Measurements from ENCODE around the gene PRR12.
A peak's percentile ranks its signal among the peaks of the same experiment; 100 is the strongest.

The PRR12 gene, protein sequence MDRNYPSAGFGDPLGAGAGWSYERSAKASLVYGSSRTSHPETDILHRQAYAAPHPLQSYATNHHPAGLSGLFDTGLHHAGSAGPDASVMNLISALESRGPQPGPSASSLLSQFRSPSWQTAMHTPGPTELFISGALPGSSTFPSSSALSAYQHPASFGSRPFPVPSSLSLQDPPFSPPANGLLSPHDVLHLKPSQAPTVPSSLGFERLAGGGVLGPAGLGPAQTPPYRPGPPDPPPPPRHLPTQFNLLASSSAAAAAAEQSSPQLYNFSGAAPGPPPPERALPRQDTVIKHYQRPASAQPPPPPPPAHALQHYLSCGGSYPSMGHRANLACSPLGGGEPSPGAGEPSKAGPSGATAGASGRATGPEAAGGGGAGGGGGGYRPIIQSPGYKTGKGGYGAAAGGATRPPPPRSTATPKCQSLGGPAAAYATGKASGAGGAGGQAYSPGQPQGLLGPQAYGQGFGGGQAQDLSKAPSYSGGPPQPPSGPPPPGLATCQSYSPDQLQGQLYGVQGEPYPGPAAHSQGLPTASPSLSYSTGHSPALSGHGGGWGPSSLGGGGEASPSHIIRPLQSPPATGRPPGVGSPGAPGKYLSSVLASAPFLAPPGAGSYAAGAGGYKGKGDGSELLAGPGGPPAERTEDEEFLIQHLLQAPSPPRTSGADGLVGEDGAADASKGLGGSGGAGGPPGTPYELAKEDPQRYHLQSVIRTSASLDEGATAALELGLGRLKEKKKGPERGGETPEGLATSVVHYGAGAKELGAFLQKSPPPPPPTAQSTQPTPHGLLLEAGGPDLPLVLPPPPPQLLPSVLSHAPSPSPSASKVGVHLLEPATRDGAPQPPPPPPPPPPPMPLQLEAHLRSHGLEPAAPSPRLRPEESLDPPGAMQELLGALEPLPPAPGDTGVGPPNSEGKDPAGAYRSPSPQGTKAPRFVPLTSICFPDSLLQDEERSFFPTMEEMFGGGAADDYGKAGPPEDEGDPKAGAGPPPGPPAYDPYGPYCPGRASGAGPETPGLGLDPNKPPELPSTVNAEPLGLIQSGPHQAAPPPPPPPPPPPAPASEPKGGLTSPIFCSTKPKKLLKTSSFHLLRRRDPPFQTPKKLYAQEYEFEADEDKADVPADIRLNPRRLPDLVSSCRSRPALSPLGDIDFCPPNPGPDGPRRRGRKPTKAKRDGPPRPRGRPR (N-terminal part only)

DNA sequence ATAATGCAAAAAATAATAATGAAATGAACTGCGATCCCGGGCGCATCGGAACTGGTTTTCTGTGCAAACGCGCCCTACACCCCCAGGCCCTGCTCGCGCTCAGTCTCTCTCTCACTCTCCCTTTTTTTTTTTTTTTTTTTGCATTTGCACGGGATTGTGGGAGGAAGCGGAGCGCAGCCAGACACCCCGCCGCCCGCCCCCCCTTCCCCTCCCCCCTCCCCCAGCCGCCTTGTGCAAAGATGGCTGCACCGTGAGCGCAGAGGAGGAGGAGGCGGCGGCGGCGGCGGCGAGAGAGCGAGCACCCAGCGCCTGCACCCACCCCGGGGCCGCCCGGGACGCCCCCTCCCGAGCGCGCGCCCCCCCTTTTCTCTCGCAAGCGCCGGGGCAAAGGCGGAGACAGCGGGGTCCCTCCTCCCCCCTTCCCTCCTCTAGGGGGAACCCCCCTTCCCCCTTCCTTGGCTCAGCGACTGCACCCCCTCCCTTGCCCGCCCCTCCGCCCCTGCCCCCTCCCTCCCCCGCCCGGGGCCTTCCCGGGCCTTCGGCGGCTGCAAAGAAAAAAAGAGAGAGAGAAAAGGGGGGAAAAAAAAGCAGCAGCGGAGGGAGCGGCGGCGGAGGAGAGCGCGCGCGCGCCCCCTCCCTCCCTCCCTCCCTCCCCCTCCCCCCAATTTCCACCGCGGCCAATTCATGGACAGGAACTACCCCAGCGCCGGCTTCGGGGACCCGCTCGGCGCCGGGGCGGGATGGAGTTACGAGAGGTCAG is at the start of gene PRR12:
TSS of gene PRR12 (plus strand) at position 212 of the 760 bp plus-strand sequence. CDS start at position 685, 473 bp downstream.
- DNase-seq: peak; percentile 91

DNA sequence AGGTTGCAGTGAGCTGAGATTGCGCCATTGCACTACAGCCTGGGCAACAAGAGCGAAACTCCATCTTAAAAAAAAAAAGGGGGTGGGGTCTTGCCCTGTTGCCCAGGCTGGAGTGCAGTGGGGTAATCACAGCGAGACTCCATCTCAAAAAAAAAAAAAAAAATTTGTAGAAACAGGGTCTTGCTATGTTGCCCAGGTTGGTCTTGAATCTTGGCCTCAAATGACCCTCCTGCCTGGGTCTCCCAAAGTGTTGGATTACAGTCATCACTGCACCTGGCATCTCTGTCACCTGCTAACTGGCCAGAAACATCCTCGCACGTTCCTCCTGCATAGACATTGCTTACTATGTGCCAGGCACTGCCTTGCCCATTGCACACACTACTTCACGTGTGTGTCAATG is 49.1 kb upstream of the PRR12 start:
- DNase-seq: no peak

- DNase-seq: no peak
Observed at GRCh38 chr19:49542446-49542845, 48.5 kb upstream of the PRR12 start.

GRCh38 chr19:49543032-49543431 is 48.0 kb upstream of the PRR12 start:
- DNase-seq: no peak

GRCh38 chr19:49544154-49544553 is 46.8 kb upstream of the PRR12 start:
- DNase-seq: no peak

- peak; percentile 98 for DNase-seq
Observed at GRCh38 chr19:49546825-49547565, 44.0 kb upstream of the PRR12 start.

GRCh38 chr19:49549045-49549444 is 41.9 kb upstream of the PRR12 start:
- DNase-seq: no peak

DNA sequence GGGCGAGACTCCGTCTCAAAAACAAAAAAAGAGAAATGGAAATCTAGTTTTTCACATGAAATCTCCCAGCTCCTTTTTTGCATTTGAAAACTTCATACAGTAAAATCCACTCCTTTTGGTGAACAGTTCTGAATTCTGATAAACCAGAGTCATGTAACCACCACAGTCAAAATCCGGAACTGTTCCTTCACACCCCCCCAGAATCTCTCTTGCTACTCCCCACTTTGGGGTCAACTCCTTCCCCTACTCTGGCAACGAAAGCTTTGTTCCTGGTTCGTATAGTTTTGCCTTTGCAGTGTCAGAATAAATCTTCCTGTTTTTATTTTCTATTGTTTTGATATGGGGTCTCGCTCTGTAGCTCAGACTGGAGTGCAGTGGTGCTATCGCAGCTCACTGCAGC is 39.5 kb upstream of the PRR12 start:
- no peak for DNase-seq

DNA sequence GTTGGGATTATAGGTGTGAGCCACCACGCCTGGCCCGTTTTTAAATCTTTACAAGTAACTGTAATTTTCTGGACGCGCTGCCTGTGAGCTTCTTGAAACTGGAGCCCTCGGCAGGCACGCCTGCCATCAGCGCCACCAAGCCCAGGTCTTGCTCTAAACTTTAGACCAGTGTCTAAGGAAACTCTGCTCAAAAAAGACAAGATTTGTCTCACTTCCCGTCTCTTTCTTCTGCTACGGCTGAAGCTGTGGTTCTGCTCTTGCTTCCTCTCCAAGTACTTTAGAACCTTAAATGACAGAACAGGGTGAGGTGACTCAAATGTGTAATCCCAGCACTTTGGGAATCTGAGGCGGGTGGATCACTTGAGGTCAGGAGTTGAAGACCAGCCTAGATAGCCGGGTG is 38.2 kb upstream of the PRR12 start:
- no peak for DNase-seq

DNA sequence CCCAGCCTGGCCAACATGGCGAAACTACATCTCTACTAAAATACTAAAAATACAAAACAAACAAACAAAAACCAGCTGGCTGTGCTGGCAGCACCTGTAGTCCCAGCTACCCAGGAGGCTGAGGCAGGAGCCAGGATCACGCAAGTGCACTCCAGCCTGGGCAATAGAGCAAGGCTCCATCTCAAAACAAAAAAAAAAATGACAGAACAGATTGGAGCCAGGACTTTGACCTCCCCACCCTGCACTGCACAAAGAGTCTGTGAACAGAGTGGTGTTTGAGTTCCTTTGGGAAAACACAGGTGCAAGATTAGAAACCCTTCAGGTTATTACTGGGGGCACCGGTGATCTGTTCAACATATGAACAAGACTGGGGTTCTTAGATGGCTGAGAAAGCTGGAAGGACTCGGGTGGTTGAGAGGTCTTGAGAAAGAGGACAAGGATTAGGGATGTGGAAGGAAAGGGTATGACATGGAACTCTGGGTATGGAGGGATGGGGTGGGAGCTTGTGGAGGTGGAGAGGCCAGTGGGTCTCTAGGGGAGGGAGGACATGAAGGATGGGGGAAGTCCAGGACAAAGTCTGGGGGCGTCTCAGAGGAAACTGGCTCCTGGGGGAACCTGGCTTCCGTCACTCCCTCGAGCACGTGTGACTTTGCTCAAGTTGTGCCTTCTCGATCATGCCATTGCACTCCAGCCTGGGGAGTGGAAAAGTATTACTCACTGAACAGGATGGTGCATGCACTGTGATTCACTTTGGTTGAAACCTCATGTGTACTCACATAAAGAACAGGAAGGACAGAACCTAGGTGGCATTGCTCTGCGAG is 37.3 kb upstream of the PRR12 start:
- no peak for DNase-seq

- DNase-seq: no peak
Observed at GRCh38 chr19:49554701-49555181, 36.2 kb upstream of the PRR12 start.

DNA sequence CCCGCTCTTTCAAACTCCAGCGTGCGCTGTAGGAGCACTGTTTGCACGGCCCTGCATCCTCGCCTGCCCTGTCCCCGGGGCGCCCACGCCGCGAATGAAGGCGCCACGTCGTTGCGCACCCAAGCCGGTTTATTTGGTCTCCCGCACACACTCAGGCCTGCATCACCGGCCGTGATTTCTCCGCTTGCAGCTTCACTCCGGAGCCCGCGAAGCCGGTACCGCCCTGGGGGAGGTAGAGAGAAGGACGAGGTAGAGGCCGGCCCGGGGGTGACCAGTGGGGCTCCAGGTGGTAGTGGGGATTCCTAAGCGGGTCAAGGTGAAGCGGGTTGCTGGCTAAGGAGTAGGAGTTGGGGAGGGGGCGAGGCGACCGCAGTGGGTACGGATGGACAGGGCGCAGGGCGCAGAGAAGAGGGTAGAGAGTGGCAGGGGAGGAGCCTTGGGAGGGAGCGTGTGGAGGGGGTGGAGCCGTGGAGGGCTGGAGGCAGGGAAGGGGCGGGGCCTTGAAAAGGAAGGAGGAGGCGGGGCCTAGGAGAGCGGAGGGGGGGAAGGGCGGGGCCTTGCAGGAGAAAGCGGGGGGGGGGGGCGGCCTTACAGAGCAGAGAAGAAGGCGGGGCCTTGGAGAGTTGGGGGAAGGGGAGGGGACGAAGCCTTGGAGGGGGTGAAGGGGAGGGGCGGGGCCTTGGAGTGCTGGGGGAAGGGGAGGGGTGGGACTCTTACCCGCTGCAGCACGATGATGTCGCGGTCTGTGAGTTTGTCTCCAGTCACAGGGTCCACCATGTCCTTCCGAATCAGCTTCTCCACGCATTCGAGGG is 35.2 kb upstream of the PRR12 start:
- peak; percentile 87 for DNase-seq

GRCh38 chr19:49556412-49557398 is 34.3 kb upstream of the PRR12 start:
- no peak for DNase-seq

DNA sequence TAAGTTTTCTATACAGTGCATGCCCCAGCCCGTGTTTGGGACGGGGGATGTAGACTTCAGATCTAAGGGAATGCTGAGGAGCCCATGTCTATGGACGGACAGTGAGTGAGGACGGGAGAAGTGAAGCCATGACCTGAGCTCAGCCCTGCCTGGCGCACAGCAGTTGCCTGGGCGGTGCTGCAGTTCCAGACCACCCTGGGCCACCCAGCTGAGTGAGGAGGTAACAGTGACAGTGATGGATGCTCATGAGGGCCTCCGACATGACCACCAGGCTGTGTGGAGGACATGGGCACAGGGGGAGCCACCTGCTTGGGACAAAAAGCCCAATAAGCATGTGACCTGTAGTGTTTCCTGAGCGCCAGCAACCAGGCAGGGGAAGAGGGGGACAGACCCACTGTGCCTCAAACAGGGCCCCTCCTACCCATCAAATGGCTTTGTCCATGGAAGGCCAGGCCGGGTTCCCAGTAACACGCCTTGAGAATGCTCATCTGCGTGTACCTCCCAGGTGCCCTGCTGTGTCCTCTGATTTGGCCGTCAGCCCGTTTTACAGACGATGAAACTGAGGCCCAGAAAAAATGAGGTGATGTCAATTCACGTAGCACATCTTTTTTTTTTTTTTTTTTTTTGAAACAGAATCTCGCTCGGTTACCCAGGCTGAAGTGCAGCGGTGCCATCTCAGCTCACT is 33.2 kb upstream of the PRR12 start:
- no peak for DNase-seq

- no peak for DNase-seq
Observed at GRCh38 chr19:49558591-49558990, 32.4 kb upstream of the PRR12 start.

DNA sequence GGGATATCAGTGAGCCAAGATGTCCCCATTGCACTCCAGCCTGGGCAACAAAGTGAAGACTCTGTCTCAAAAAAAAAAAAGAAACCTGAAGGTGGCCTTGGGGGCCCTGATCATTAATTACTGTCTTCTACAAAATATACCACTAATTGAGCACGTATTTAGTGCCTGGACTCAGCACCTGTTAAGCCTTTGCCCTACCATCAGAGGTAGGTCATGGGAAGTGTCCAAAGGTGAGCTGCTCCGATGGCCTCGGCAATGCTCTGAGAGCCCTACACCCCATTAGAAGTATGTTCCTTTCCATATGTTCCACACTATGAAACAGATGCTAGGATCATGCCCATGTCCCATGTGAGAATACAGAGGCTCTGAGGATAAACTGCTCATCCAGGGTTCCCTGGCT is 31.5 kb upstream of the PRR12 start:
- no peak for DNase-seq

GRCh38 chr19:49559928-49560327 is 31.1 kb upstream of the PRR12 start:
- DNase-seq: no peak

- no peak for DNase-seq
Observed at GRCh38 chr19:49560358-49560900, 30.6 kb upstream of the PRR12 start.
